Ishikawa (cell line): ENCODE data around the gene TBPL1.

ENCODE experiments used
- CEBPB ChIP-seq: IDR thresholded peaks from 2 replicates; pipeline ENCODE4 v1.6.1; 2012
- CREB1 ChIP-seq: IDR thresholded peaks from 2 replicates; pipeline ENCODE4 v1.6.1; 2012; ENCODE audit warnings: low read depth
- EGR1 ChIP-seq: IDR thresholded peaks from 2 replicates; pipeline ENCODE4 v1.6.1; 2012
- EP300 ChIP-seq: IDR thresholded peaks from 2 replicates; pipeline ENCODE4 v1.6.1; 2012; ENCODE audit warnings: borderline replicate concordance
- FOXM1 ChIP-seq: IDR thresholded peaks from 2 replicates; pipeline ENCODE4 v1.6.1; 2012; ENCODE audit warnings: low read depth, borderline replicate concordance
- MAX ChIP-seq: IDR thresholded peaks from 2 replicates; pipeline ENCODE4 v1.6.1; 2012
- NFIC ChIP-seq: IDR thresholded peaks from 2 replicates; pipeline ENCODE4 v1.6.1; 2012
- RAD21 ChIP-seq: IDR thresholded peaks from 2 replicates; pipeline ENCODE4 v1.6.1; 2012; ENCODE audit warnings: low read depth
- REST ChIP-seq: IDR thresholded peaks from 2 replicates; pipeline ENCODE4 v1.6.1; 2012; ENCODE audit warnings: low read depth, mild to moderate bottlenecking
- TAF1 ChIP-seq: IDR thresholded peaks from 2 replicates; pipeline ENCODE4 v1.6.1; 2012; ENCODE audit warnings: low read depth, mild to moderate bottlenecking
- TCF12 ChIP-seq: IDR thresholded peaks from 2 replicates; pipeline ENCODE4 v1.6.1; 2012; ENCODE audit warnings: low read depth
- TEAD4 ChIP-seq: IDR thresholded peaks from 2 replicates; pipeline ENCODE4 v1.6.1; 2012
- USF1 ChIP-seq: IDR thresholded peaks from 2 replicates; pipeline ENCODE4 v1.6.1; 2012
- YY1 ChIP-seq: IDR thresholded peaks from 2 replicates; pipeline ENCODE4 v1.6.1; 2012; ENCODE audit warnings: low read depth
- ZBTB7A ChIP-seq: IDR thresholded peaks from 2 replicates; pipeline ENCODE4 v1.6.1; 2012; ENCODE audit warnings: low read depth

TBPL1 gene

GRCh38 chr6:133957780-133958242 lies 4.8 kb downstream of the TBPL1 start:
- no peak for TF ChIP-seq USF1
- TF ChIP-seq TCF12: no peak
- no peak for TF ChIP-seq RAD21
- no peak for TF ChIP-seq NFIC
- no peak for TF ChIP-seq FOXM1
- no peak for TF ChIP-seq ZBTB7A
- no peak for TF ChIP-seq TEAD4
- no peak for TF ChIP-seq MAX

- TF ChIP-seq EGR1 (no peak), REST (no peak), USF1 (no peak), YY1 (no peak), TEAD4 (no peak), CEBPB (no peak), NFIC (no peak), MAX (no peak), TAF1 (no peak), TCF12 (no peak), CREB1 (no peak), RAD21 (no peak), EP300 (no peak), ZBTB7A (no peak), FOXM1 (no peak)
Measured at GRCh38 chr6:133958791-133959190, 5.8 kb downstream of the TBPL1 start.

GRCh38 chr6:133959667-133960368 lies 6.8 kb downstream of the TBPL1 start:
- TF ChIP-seq CEBPB (no peak), EGR1 (no peak), TAF1 (no peak), EP300 (no peak), ZBTB7A (no peak), TCF12 (no peak), REST (no peak), RAD21 (no peak), MAX (no peak), TEAD4 (no peak), USF1 (no peak), FOXM1 (no peak)

GRCh38 chr6:133961831-133962230 lies 8.8 kb downstream of the TBPL1 start:
- TF ChIP-seq TEAD4: no peak
- TF ChIP-seq REST: no peak
- no peak for TF ChIP-seq ZBTB7A
- TF ChIP-seq CEBPB: no peak
- no peak for TF ChIP-seq EGR1
- no peak for TF ChIP-seq TCF12
